ENCODE results near the gene FREM2.

The FREM2 gene

DNA sequence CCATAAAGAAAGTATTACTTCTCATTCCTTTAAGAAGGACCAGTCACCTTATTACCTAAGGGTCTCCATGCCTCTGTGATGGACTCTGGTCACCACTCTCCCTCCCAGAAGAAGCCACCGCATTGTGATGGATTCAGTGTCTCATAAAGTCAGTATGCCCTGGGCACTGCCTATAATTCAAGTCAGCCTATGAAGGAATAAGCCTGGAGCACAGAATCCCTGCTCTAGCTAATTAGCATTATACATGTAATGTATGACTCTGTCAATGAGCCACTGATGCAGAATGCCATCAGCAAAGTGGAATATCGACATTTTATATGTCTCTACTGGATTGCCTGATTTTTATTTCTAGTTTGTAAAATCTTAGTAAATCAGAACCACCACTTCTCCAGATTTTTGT lies 14.9 kb upstream of the FREM2 start:
- no peak overlapping the region for H3K27ac Mint-ChIP-seq
- H3K27me3 Mint-ChIP-seq = peaks cover 6% of the 10 kb centered on the region
- H3K4me3 Mint-ChIP-seq = no peak overlapping the region
- no peaks in the 10 kb centered on the region for H3K9me3 Mint-ChIP-seq
- H3K4me1 Mint-ChIP-seq (ENCODE audit: low read depth) = no peaks in the 10 kb centered on the region
- DNase-seq = no peak
- no peaks in the 10 kb centered on the region for H3K36me3 Mint-ChIP-seq (ENCODE audit: low read depth)

DNA sequence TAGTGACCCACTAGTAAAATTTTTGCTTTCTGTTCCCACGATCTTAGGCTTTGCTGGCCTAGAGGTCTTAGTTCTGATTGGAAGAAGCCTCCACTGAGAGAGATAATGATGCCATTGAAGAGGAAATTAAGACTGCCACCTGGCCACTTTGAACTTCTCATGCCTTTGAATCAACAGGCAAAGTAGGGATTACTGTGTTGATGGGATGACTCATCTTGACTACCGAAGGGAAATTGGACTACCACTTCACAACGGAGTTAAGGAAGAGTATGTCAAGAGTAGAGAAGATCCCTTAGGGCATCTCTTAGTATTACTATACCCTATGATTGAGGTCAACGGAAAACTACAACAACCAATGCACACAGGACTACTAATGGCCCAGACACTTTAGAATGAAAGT lies 12.7 kb upstream of the FREM2 start:
- no peaks in the 10 kb centered on the region for H3K36me3 Mint-ChIP-seq (ENCODE audit: low read depth)
- H3K27ac Mint-ChIP-seq = no peak overlapping the region
- no peaks in the 10 kb centered on the region for H3K27me3 Mint-ChIP-seq
- DNase-seq = no peak
- no peak overlapping the region for H3K4me3 Mint-ChIP-seq
- no peaks in the 10 kb centered on the region for H3K9me3 Mint-ChIP-seq
- H3K4me1 Mint-ChIP-seq (ENCODE audit: low read depth) = no peaks in the 10 kb centered on the region

GRCh38 chr13:38680912-38681311 lies 6.0 kb upstream of the FREM2 start:
- Mint-ChIP-seq H3K9me3 (no peaks in the 10 kb centered on the region), H3K4me1 (ENCODE audit: low read depth) (no peaks in the 10 kb centered on the region), H3K27me3 (peaks cover 12% of the 10 kb centered on the region), H3K36me3 (ENCODE audit: low read depth) (no peaks in the 10 kb centered on the region), H3K4me3 (no peak overlapping the region), H3K27ac (no peak overlapping the region)
- no peak for DNase-seq

DNA sequence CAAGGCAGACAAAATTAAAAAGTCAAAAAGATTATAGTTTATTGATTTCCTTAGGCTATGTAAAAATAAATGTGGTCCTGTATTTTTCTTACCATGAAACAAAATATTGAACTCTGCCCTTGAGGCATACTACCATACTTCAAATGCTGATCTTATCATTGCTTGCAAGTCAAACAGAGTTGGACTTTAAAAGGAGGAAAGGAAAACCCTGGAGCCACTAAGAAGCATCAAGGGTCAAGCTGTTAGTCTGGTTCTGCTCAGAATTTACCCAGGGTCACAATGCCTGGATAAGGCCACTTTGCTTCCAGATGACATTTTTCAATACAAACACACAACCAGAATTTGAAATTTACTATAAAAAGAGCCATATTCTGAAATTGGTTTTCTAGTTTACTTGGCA lies 2.2 kb upstream of the FREM2 start:
- no peaks in the 10 kb centered on the region for H3K36me3 Mint-ChIP-seq (ENCODE audit: low read depth)
- no peak overlapping the region for H3K4me3 Mint-ChIP-seq
- H3K9me3 Mint-ChIP-seq = no peaks in the 10 kb centered on the region
- peaks cover 38% of the 10 kb centered on the region for H3K27me3 Mint-ChIP-seq
- DNase-seq = no peak
- no peak overlapping the region for H3K27ac Mint-ChIP-seq
- H3K4me1 Mint-ChIP-seq (ENCODE audit: low read depth) = peaks cover 3% of the 10 kb centered on the region

GRCh38 chr13:38685431-38685830 lies 1.4 kb upstream of the FREM2 start:
- Mint-ChIP-seq H3K4me1 (ENCODE audit: low read depth) (peaks cover 3% of the 10 kb centered on the region), H3K36me3 (ENCODE audit: low read depth) (no peaks in the 10 kb centered on the region), H3K27ac (no peak overlapping the region), H3K9me3 (no peaks in the 10 kb centered on the region), H3K27me3 (peaks cover 38% of the 10 kb centered on the region), H3K4me3 (no peak overlapping the region)
- DNase-seq = no peak

DNA sequence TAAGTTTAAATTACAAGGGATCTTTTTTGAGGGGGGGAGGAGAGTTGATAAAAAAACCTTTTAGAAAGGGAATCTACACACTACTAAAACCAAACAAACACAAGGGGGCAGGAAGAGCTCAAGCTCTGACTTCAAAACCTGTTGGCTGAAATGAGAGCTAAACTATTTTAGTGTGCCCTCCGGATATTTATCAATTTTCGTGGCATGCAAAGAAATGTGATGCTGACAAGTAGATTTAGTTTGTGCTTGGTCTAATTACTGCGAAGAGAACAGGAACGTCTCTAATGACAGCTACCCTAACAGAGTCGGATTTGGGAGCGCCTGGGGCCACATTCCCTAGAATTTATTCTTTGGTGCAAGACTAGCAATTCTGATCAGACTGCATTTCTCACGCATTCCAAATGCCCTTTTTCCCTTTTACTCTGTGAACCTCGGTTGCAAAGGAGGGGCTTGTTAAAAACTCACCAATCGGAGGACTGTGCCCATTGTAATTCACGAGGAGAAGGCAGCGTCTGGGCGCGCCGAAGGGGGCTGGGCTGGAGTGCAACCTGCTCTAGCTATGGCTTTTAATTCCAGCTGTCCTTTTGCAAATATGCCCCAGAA lies 802 bp upstream of the FREM2 start:
- DNase-seq = no peak
- H3K4me3 Mint-ChIP-seq = no peak overlapping the region
- H3K4me1 Mint-ChIP-seq (ENCODE audit: low read depth) = peaks cover 3% of the 10 kb centered on the region
- H3K36me3 Mint-ChIP-seq (ENCODE audit: low read depth) = no peaks in the 10 kb centered on the region
- H3K9me3 Mint-ChIP-seq = no peaks in the 10 kb centered on the region
- H3K27me3 Mint-ChIP-seq = peaks cover 38% of the 10 kb centered on the region
- H3K27ac Mint-ChIP-seq = no peak overlapping the region

DNA sequence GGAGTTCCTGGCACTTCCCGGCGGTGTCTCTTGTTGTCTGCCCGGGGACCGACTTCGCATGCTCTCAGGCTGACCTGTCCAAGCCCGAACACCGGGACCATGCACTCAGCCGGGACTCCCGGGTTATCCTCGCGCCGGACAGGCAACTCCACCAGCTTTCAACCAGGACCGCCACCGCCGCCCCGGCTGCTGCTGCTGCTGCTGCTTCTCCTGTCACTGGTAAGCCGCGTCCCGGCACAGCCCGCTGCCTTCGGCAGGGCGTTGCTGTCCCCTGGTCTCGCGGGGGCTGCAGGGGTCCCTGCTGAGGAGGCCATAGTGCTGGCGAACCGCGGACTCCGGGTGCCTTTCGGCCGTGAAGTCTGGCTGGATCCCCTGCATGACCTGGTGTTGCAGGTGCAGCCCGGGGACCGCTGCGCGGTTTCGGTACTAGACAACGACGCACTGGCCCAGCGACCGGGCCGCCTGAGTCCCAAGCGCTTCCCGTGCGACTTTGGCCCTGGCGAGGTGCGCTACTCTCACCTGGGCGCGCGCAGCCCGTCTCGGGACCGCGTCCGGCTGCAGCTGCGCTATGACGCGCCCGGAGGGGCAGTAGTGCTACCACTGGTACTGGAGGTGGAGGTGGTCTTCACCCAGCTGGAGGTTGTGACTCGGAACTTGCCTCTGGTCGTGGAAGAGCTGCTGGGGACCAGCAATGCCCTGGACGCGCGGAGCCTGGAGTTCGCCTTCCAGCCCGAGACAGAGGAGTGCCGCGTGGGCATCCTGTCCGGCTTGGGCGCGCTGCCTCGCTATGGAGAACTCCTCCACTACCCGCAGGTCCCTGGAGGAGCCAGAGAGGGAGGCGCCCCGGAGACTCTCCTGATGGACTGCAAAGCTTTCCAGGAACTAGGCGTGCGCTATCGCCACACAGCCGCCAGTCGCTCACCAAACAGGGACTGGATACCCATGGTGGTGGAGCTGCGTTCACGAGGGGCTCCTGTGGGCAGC lies 661 bp downstream of the FREM2 start:
- H3K4me1 Mint-ChIP-seq (ENCODE audit: low read depth) = peaks cover 3% of the 10 kb centered on the region
- no peak overlapping the region for H3K4me3 Mint-ChIP-seq
- no peaks in the 10 kb centered on the region for H3K36me3 Mint-ChIP-seq (ENCODE audit: low read depth)
- DNase-seq = no peak
- no peaks in the 10 kb centered on the region for H3K9me3 Mint-ChIP-seq
- H3K27ac Mint-ChIP-seq = no peak overlapping the region
- peaks cover 38% of the 10 kb centered on the region for H3K27me3 Mint-ChIP-seq

DNA sequence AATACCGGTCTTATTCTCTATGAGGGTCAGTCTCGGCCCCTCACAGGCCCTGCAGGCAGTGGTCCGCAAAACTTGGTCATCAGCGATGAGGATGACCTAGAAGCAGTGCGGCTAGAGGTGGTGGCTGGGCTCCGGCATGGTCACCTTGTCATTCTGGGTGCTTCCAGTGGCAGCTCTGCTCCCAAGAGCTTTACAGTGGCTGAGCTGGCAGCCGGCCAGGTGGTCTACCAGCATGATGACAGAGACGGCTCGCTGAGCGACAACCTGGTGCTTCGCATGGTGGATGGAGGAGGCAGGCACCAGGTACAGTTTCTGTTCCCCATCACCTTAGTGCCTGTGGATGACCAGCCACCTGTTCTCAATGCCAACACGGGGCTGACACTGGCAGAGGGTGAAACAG lies 1.8 kb downstream of the FREM2 start:
- H3K4me3 Mint-ChIP-seq = no peak overlapping the region
- H3K4me1 Mint-ChIP-seq (ENCODE audit: low read depth) = peaks cover 3% of the 10 kb centered on the region
- H3K27me3 Mint-ChIP-seq = peaks cover 38% of the 10 kb centered on the region
- no peaks in the 10 kb centered on the region for H3K9me3 Mint-ChIP-seq
- H3K27ac Mint-ChIP-seq = no peak overlapping the region
- H3K36me3 Mint-ChIP-seq (ENCODE audit: low read depth) = no peaks in the 10 kb centered on the region
- no peak for DNase-seq

- Mint-ChIP-seq H3K36me3 (ENCODE audit: low read depth) (no peaks in the 10 kb centered on the region), H3K4me1 (ENCODE audit: low read depth) (peaks cover 3% of the 10 kb centered on the region), H3K27ac (no peak overlapping the region), H3K9me3 (no peaks in the 10 kb centered on the region), H3K4me3 (no peak overlapping the region), H3K27me3 (peaks cover 32% of the 10 kb centered on the region)
- DNase-seq = no peak
These were observed 3.4 kb downstream of the FREM2 start for GRCh38 chr13:38690231-38690630.

DNA sequence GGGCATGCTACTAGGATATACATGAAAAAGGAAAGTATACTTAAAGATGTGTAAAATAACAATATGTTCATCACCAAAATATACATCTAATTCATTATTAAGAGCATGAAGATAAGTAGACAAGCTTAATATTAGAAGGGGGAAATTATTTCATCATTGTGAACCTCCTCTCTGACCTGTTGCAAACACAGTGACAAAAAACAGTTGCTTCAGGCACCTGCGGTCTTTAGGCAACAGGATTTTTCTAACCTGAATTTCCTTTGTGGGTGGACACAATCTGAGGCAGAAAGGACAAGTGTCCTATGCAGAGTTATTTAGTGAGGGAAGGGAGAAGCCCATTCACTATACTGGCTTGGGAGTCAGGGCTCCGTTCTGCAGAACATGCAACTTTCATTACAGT lies 6.3 kb downstream of the FREM2 start:
- peaks cover 6% of the 10 kb centered on the region for H3K27me3 Mint-ChIP-seq
- H3K9me3 Mint-ChIP-seq = no peaks in the 10 kb centered on the region
- H3K36me3 Mint-ChIP-seq (ENCODE audit: low read depth) = no peaks in the 10 kb centered on the region
- no peak overlapping the region for H3K27ac Mint-ChIP-seq
- no peak overlapping the region for H3K4me3 Mint-ChIP-seq
- no peaks in the 10 kb centered on the region for H3K4me1 Mint-ChIP-seq (ENCODE audit: low read depth)
- DNase-seq = no peak

GRCh38 chr13:38693641-38694040 lies 6.8 kb downstream of the FREM2 start:
- no peaks in the 10 kb centered on the region for H3K36me3 Mint-ChIP-seq (ENCODE audit: low read depth)
- no peak overlapping the region for H3K27ac Mint-ChIP-seq
- H3K27me3 Mint-ChIP-seq = peaks cover 2% of the 10 kb centered on the region
- no peaks in the 10 kb centered on the region for H3K9me3 Mint-ChIP-seq
- no peaks in the 10 kb centered on the region for H3K4me1 Mint-ChIP-seq (ENCODE audit: low read depth)
- no peak overlapping the region for H3K4me3 Mint-ChIP-seq
- no peak for DNase-seq

GRCh38 chr13:38697197-38697596 lies 10.3 kb downstream of the FREM2 start:
- Mint-ChIP-seq H3K27me3 (no peaks in the 10 kb centered on the region), H3K4me3 (no peak overlapping the region), H3K27ac (no peak overlapping the region), H3K4me1 (ENCODE audit: low read depth) (no peaks in the 10 kb centered on the region), H3K9me3 (no peaks in the 10 kb centered on the region), H3K36me3 (ENCODE audit: low read depth) (no peaks in the 10 kb centered on the region)
- DNase-seq = no peak

DNA sequence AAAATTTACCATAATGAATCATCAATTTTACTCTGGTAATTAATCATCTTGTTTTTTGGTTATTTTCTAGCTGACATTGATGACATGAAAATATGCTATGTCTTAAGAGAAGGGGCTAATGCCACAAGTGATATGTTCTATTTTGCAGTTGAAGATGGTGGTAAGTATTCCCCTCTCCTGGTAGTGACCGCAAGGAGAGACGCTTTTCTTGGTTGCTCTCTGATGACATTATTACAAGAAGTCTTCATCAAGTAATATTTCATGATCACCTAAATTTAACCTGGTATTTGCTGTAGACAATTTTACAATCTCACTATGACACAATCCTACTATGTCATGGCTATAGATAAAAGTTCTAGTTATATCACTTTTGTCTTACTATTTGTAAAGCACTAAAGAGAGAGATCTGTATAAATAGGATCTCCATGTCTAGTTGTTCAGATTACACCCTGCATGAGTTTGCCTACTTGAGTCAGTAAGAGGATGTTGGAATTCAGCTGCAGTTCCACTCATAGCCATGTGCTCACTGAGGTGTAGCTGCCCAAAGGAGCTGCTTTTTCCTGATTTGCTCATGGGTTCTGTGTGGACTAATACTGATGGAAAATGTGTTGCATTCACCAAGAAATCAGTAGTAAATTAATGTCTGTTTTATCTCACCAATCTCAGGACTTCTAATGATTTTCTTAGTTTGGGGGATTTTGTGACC lies 10.9 kb downstream of the FREM2 start:
- Mint-ChIP-seq H3K36me3 (ENCODE audit: low read depth) (no peaks in the 10 kb centered on the region), H3K27ac (no peak overlapping the region), H3K4me3 (no peak overlapping the region), H3K4me1 (ENCODE audit: low read depth) (no peaks in the 10 kb centered on the region), H3K9me3 (no peaks in the 10 kb centered on the region), H3K27me3 (no peaks in the 10 kb centered on the region)
- DNase-seq = no peak

GRCh38 chr13:38700051-38700450 lies 13.2 kb downstream of the FREM2 start:
- Mint-ChIP-seq H3K27ac (no peak overlapping the region), H3K4me1 (ENCODE audit: low read depth) (no peaks in the 10 kb centered on the region), H3K27me3 (no peaks in the 10 kb centered on the region), H3K9me3 (no peaks in the 10 kb centered on the region), H3K4me3 (no peak overlapping the region), H3K36me3 (ENCODE audit: low read depth) (no peaks in the 10 kb centered on the region)
- no peak for DNase-seq

GRCh38 chr13:38702669-38703068 lies 15.8 kb downstream of the FREM2 start:
- Mint-ChIP-seq H3K4me3 (no peak overlapping the region), H3K27ac (no peak overlapping the region), H3K36me3 (ENCODE audit: low read depth) (no peaks in the 10 kb centered on the region), H3K27me3 (no peaks in the 10 kb centered on the region), H3K9me3 (no peaks in the 10 kb centered on the region), H3K4me1 (ENCODE audit: low read depth) (no peaks in the 10 kb centered on the region)
- no peak for DNase-seq
